H1 (cell line): ENCODE measurements around the gene CDH12. TPM values are rescaled to one million over a fixed set of nuclear protein-coding genes. Genes with fewer than 3 reads are reported as not detected.

Source experiments
- BACH1 ChIP-seq: IDR thresholded peaks from 2 replicates; pipeline ENCODE4 v1.6.1; 2012; ENCODE audit warnings: low read length, improper control_type of control experiment
- CBX8 ChIP-seq: fragments of 300-800, 300-1000 bp; sonication (generic); IDR thresholded peaks from 2 replicates; pipeline ENCODE4 v1.7.1; 2016; ENCODE audit warnings: low read depth, low read length, borderline replicate concordance
- TAF7 ChIP-seq: optimal IDR thresholded peaks from 2 replicates; pipeline ENCODE3; 2011; ENCODE audit warnings: low read depth, mild to moderate bottlenecking, inconsistent platforms, low read length, moderate library complexity, borderline replicate concordance
- polyA plus RNA-seq, 7 experiments: library from polyadenylated mRNA; depleted of rRNA in 3 of 7; stranded (reverse) in 5 of 7; unstranded in 2 of 7; fragments of >200 nt in 5 of 7; fragments of 200-250 nt in 2 of 7; gene quantifications; 1 replicate in 5 of 7; 2 replicates in 1 of 7; 4 replicates in 1 of 7; pipeline versions ENCODE4 v1.2.1 to v1.2.3, GENCODE V29; 2011 to 2013; ENCODE audit warnings: missing spikeins in 2 of 7, mixed read lengths in 2 of 7
- total RNA-seq: library from RNA; stranded (reverse); fragmentation: NEBNext Ultra II Directional; extraction: Animal tissue kit (Norgen Biotek cat#: 25700); gene quantifications from 2 replicates; pipeline ENCODE4 v1.2.1, GENCODE V29; 2021

Gene CDH12
- total and polyA plus RNA-seq, 2 of the 8 experiments (the other 6 are each of a cell fraction or from before 2014, with no cell fraction given), result 0.03 TPM; not detected in 1

DNA sequence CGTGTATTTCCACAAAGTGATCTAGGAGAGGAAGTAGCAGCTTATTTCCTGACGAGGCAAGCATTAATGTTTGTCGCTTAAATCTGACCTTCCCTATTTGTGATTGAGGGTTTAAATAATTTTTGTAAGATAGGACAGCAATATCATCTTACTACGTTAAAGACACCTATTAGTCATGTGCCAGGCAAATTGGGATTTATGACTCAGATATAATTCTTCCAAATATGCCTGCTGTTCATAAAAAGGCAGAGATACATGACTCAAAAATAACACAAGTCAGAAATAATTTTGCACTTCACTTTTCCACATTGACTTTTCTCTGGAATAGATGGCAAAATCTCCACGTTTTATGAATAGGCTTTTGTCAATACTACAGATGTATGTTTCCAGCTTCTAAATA, 43.0 kb upstream of the CDH12 start (continued):
- TF ChIP-seq CBX8 (no peak), TAF7 (no peak), BACH1 (no peak)
